DMS53 (cell line): Measurements from ENCODE around the gene NPR2.
A peak's percentile ranks its signal among the peaks of the same experiment; 100 is the strongest.

Experiments used
- DNase-seq: peaks from one replicate; lab custom pipeline; 2025; lab: John Stamatoyannopoulos, UW

Gene NPR2

GRCh38 chr9:35791297-35791921 is at the start of gene NPR2:
Gene NPR2, plus strand, starts transcription at chr9:35791591. Its CDS starts 818 bp downstream, at chr9:35792409.
- no peak for DNase-seq

- DNase-seq = no peak
Observed at GRCh38 chr9:35741740-35742139, 49.7 kb upstream of the NPR2 start.

- DNase-seq = no peak
Observed at GRCh38 chr9:35743452-35743851, 47.9 kb upstream of the NPR2 start.

GRCh38 chr9:35743880-35744518 is 47.4 kb upstream of the NPR2 start:
- no peak for DNase-seq

GRCh38 chr9:35745569-35745968 is 45.8 kb upstream of the NPR2 start:
- no peak for DNase-seq

- DNase-seq = peak; percentile 49
Observed at GRCh38 chr9:35746583-35746982, 44.8 kb upstream of the NPR2 start.

- peak; percentile 33 for DNase-seq
Observed at GRCh38 chr9:35748242-35748857, 43.0 kb upstream of the NPR2 start.

GRCh38 chr9:35748858-35749514 is 42.4 kb upstream of the NPR2 start, which contains the start of the genes GBA2 and RGP1:
Gene GBA2, minus strand, starts transcription at chr9:35749228. Its CDS starts 524 bp downstream, at chr9:35748704.
Gene RGP1, plus strand, starts transcription at chr9:35749287. Its CDS starts 469 bp downstream, at chr9:35749756.
- DNase-seq = peak; percentile 88

- peak; percentile 53 for DNase-seq
Observed at GRCh38 chr9:35749515-35750255, 41.7 kb upstream of the NPR2 start.

GRCh38 chr9:35750256-35750531 is 41.2 kb upstream of the NPR2 start:
- no peak for DNase-seq

GRCh38 chr9:35753466-35753865 is 37.9 kb upstream of the NPR2 start:
- no peak for DNase-seq

GRCh38 chr9:35754264-35754663 is 37.1 kb upstream of the NPR2 start, which contains the start of gene MSMP:
Gene MSMP, minus strand, starts transcription at chr9:35754276. Its CDS starts 147 bp downstream, at chr9:35754129.
- peak; percentile 4 for DNase-seq

- DNase-seq = no peak
Observed at GRCh38 chr9:35755071-35755470, 36.3 kb upstream of the NPR2 start.

- DNase-seq = peak; percentile 85
Observed at GRCh38 chr9:35756275-35757225, 34.8 kb upstream of the NPR2 start.

- peak; percentile 78 for DNase-seq
Observed at GRCh38 chr9:35757226-35757891, 34.0 kb upstream of the NPR2 start.

- DNase-seq = no peak
Observed at GRCh38 chr9:35757892-35758275, 33.5 kb upstream of the NPR2 start.

GRCh38 chr9:35758475-35759050 is 32.8 kb upstream of the NPR2 start:
- no peak for DNase-seq

GRCh38 chr9:35759795-35760194 is 31.6 kb upstream of the NPR2 start:
- no peak for DNase-seq

GRCh38 chr9:35760651-35761050 is 30.7 kb upstream of the NPR2 start:
- DNase-seq = peak; percentile 90

- DNase-seq = no peak
Observed at GRCh38 chr9:35763181-35763580, 28.2 kb upstream of the NPR2 start.
